ENCODE measurements around the gene FN1.
"Not testable (repeated sequence)": the region's sequence is repeated elsewhere in the genome, so short reads cannot be mapped to it uniquely, and the experiment has no call there.

FN1 gene

DNA sequence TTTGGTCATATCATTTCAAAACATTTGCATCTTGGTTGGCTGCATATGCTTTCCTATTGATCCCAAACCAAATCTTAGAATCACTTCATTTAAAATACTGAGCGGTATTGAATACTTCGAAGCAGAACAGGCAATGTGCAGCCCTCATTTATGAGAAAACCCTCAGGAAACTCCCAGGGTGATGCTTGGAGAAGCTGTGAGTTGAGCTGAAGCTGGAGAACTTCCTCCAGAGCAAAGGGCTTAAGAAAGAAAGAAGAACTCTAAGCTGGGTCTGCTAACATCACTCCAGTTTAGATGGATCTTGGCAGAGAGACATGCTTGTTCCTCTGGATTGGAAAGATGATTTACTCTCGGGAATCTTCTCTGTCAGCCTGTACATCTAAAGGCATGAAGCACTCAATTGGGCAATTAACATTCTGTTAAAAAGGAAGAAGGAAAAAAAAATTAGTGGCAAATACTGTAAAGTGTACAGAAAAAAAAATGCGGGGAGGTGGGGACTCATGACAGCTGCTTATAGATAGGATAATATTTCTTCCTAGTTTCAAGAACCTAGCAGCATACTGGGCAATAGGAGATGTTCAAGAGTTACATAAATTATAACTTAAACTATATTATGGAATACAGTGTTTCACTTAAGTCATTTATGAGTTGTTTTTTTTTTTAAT lies 74.5 kb downstream of the FN1 start:
- H3K27me3 ChIP-seq (ENCODE audit: control insufficient read depth in 2 of 2, insufficient read depth in 2 of 2, low read length in 2 of 2), result no peaks in the 10 kb centered on the region
- no peaks in the 10 kb centered on the region for H3K9me3 ChIP-seq (ENCODE audit: control insufficient read depth in 2 of 2, low read length in 2 of 2)
- H3K36me3 ChIP-seq (ENCODE audit: control insufficient read depth in 2 of 2, insufficient read depth in 2 of 2, low read length in 2 of 2), result peaks cover 11 to 22% of the 10 kb centered on the region in 2 donors
- H3K4me1 ChIP-seq (ENCODE audit: control insufficient read depth in 2 of 2, insufficient read depth in 2 of 2, low read length in 2 of 2), result no peaks in the 10 kb centered on the region
- no peak overlapping the region for H3K27ac ChIP-seq (ENCODE audit: low read depth in 2 of 2, low read length in 2 of 2)
- H3K9ac ChIP-seq (ENCODE audit: low read depth in 1 of 2, low read length in 2 of 2), result no peak overlapping the region
- no peak overlapping the region for H3K4me3 ChIP-seq (ENCODE audit: low read length in 2 of 2)

DNA sequence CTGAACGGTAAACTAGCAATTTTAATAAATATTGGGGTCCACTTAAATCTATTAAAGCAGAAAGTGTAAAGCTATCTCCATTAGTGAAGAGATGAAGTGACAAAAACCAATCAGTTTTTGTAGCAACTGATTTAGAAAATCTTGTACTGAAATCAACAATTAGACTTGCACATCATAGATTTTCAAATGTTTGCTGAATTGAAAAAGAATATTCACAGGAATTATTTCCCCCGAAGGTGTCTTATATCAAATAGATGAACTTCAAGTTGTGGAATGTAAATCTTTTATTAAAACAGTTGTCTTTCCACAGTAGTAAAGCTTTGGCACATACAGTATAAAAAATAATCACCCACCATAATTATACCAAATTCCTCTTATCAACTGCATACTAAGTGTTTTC lies 75.3 kb downstream of the FN1 start:
- Histone ChIP-seq H3K27ac (ENCODE audit: low read depth in 2 of 2, low read length in 2 of 2) (no peak overlapping the region), H3K9me3 (ENCODE audit: control insufficient read depth in 2 of 2, low read length in 2 of 2) (no peaks in the 10 kb centered on the region), H3K4me3 (ENCODE audit: low read length in 2 of 2) (no peak overlapping the region), H3K9ac (ENCODE audit: low read depth in 1 of 2, low read length in 2 of 2) (no peak overlapping the region), H3K4me1 (ENCODE audit: control insufficient read depth in 2 of 2, insufficient read depth in 2 of 2, low read length in 2 of 2) (no peaks in the 10 kb centered on the region), H3K36me3 (ENCODE audit: control insufficient read depth in 2 of 2, insufficient read depth in 2 of 2, low read length in 2 of 2) (peaks cover 11 to 22% of the 10 kb centered on the region in 2 donors), H3K27me3 (ENCODE audit: control insufficient read depth in 2 of 2, insufficient read depth in 2 of 2, low read length in 2 of 2) (no peaks in the 10 kb centered on the region)

- peaks cover 12 to 20% of the 10 kb centered on the region in 2 donors for H3K36me3 ChIP-seq (ENCODE audit: control insufficient read depth in 2 of 2, insufficient read depth in 2 of 2, low read length in 2 of 2)
- H3K9ac ChIP-seq (ENCODE audit: low read depth in 1 of 2, low read length in 2 of 2); H3K9me3 ChIP-seq (ENCODE audit: control insufficient read depth in 2 of 2, low read length in 2 of 2): not testable (repeated sequence)
These were observed 75.8 kb downstream of the FN1 start for GRCh38 chr2:215360059-215360458.

DNA sequence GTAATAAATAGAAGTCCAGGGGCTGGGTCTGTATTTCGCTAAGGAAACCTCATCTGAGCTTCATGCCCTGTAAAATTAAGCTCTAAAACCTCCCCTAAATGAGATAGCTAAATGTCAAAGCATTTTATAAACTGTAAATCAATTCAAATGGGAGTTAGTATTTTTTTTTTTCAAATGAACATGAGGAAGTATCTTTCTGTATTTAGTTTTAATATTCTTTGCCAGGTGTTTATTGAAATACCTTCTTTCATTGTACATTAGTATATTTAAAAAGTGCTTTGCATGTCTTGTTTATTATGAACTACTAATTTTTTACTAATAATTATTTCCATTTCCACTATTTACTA lies 76.3 kb downstream of the FN1 start:
- Histone ChIP-seq H3K4me1 (ENCODE audit: control insufficient read depth in 2 of 2, insufficient read depth in 2 of 2, low read length in 2 of 2) (no peaks in the 10 kb centered on the region), H3K4me3 (ENCODE audit: low read length in 2 of 2) (no peak overlapping the region), H3K9ac (ENCODE audit: low read depth in 1 of 2, low read length in 2 of 2) (no peak overlapping the region), H3K36me3 (ENCODE audit: control insufficient read depth in 2 of 2, insufficient read depth in 2 of 2, low read length in 2 of 2) (peaks cover 10 to 16% of the 10 kb centered on the region in 2 donors), H3K27ac (ENCODE audit: low read depth in 2 of 2, low read length in 2 of 2) (no peak overlapping the region), H3K9me3 (ENCODE audit: control insufficient read depth in 2 of 2, low read length in 2 of 2) (no peaks in the 10 kb centered on the region), H3K27me3 (ENCODE audit: control insufficient read depth in 2 of 2, insufficient read depth in 2 of 2, low read length in 2 of 2) (no peaks in the 10 kb centered on the region)

More at GRCh38 chr2:215360059-215360458, 75.8 kb downstream of the FN1 start:
- H3K4me3 ChIP-seq (ENCODE audit: low read length in 2 of 2); H3K27me3 ChIP-seq (ENCODE audit: control insufficient read depth in 2 of 2, insufficient read depth in 2 of 2, low read length in 2 of 2); H3K27ac ChIP-seq (ENCODE audit: low read depth in 2 of 2, low read length in 2 of 2); H3K4me1 ChIP-seq (ENCODE audit: control insufficient read depth in 2 of 2, insufficient read depth in 2 of 2, low read length in 2 of 2): not testable (repeated sequence)

DNA sequence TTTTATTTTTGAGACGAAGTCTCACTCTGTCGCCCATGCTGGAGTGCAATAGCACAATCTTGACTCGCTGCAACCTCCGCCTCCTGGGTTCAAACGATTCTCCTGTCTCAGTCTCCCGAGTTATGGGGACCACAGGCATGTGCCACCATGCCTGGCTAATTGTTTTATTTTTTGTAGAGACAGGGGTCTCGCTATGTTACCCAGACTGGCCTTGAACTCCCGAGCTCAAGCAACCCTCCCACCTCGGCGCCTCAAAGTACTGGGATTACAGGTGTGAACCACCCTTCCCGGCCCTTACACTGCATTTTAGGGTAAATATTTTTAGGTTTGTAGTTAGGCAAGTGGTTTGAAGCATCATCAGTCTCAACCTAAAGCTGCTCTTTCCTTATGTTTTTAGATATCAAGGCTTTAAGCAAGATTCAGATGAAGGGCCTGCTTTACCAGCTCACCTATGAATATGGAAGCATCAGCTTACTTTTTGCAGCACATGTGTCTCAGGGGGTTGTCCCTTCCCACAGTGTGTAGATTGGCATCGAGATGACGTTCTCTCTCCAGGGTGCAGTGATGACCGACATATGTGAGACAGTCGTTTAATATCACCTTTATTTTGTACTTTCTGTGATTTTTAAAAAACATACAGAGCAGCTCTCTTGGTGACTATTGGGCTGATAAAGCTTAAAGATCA lies 76.8 kb downstream of the FN1 start:
- Histone ChIP-seq H3K4me3 (ENCODE audit: low read length in 2 of 2) (no peak overlapping the region), H3K36me3 (ENCODE audit: control insufficient read depth in 2 of 2, insufficient read depth in 2 of 2, low read length in 2 of 2) (peaks cover 9 to 11% of the 10 kb centered on the region in 2 donors), H3K27ac (ENCODE audit: low read depth in 2 of 2, low read length in 2 of 2) (no peak overlapping the region), H3K9ac (ENCODE audit: low read depth in 1 of 2, low read length in 2 of 2) (no peak overlapping the region), H3K4me1 (ENCODE audit: control insufficient read depth in 2 of 2, insufficient read depth in 2 of 2, low read length in 2 of 2) (no peaks in the 10 kb centered on the region), H3K27me3 (ENCODE audit: control insufficient read depth in 2 of 2, insufficient read depth in 2 of 2, low read length in 2 of 2) (no peaks in the 10 kb centered on the region), H3K9me3 (ENCODE audit: control insufficient read depth in 2 of 2, low read length in 2 of 2) (no peaks in the 10 kb centered on the region)

DNA sequence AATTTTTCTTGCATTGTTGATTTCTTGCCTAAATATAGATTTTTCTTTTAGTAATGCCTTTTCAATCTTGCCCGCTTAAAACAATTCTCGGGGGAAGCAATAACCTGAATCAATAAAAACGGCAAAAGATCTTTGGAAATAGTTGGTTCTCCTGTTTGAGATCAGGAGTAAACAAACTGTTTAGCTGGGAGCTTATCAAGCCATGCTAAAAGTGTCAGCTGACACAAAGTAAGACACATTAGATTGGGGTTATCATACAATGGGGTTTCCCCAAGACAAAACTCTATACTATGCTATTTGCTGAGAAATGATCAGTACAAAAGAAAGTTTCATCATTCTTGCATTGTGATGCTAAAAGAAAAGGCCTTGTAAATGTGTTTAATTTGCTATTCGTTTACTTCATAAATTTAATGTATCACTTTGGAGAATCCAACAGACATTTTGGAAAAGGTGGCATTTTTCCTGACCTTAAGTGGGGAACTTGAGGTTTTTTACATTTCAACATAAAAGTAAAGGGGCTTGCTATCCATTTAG lies 77.5 kb downstream of the FN1 start:
- Histone ChIP-seq H3K27me3 (ENCODE audit: control insufficient read depth in 2 of 2, insufficient read depth in 2 of 2, low read length in 2 of 2) (no peaks in the 10 kb centered on the region), H3K36me3 (ENCODE audit: control insufficient read depth in 2 of 2, insufficient read depth in 2 of 2, low read length in 2 of 2) (peaks cover 8 to 9% of the 10 kb centered on the region in 2 donors), H3K27ac (ENCODE audit: low read depth in 2 of 2, low read length in 2 of 2) (no peak overlapping the region)

GRCh38 chr2:215357660-215358059 lies 78.2 kb downstream of the FN1 start:
- Histone ChIP-seq H3K9ac (ENCODE audit: low read depth in 1 of 2, low read length in 2 of 2) (no peak overlapping the region), H3K9me3 (ENCODE audit: control insufficient read depth in 2 of 2, low read length in 2 of 2) (no peaks in the 10 kb centered on the region), H3K4me1 (ENCODE audit: control insufficient read depth in 2 of 2, insufficient read depth in 2 of 2, low read length in 2 of 2) (no peaks in the 10 kb centered on the region), H3K36me3 (ENCODE audit: control insufficient read depth in 2 of 2, insufficient read depth in 2 of 2, low read length in 2 of 2) (peaks cover 7 to 8% of the 10 kb centered on the region in 2 donors), H3K27ac (ENCODE audit: low read depth in 2 of 2, low read length in 2 of 2) (no peak overlapping the region), H3K4me3 (ENCODE audit: low read length in 2 of 2) (no peak overlapping the region), H3K27me3 (ENCODE audit: control insufficient read depth in 2 of 2, insufficient read depth in 2 of 2, low read length in 2 of 2) (no peaks in the 10 kb centered on the region)

More for the DNA sequence above, 77.5 kb downstream of the FN1 start:
- Histone ChIP-seq H3K4me1 (ENCODE audit: control insufficient read depth in 2 of 2, insufficient read depth in 2 of 2, low read length in 2 of 2) (no peaks in the 10 kb centered on the region), H3K9ac (ENCODE audit: low read depth in 1 of 2, low read length in 2 of 2) (no peak overlapping the region), H3K9me3 (ENCODE audit: control insufficient read depth in 2 of 2, low read length in 2 of 2) (no peaks in the 10 kb centered on the region), H3K4me3 (ENCODE audit: low read length in 2 of 2) (no peak overlapping the region)

- Histone ChIP-seq H3K27me3 (ENCODE audit: control insufficient read depth in 2 of 2, insufficient read depth in 2 of 2, low read length in 2 of 2) (no peaks in the 10 kb centered on the region), H3K4me1 (ENCODE audit: control insufficient read depth in 2 of 2, insufficient read depth in 2 of 2, low read length in 2 of 2) (no peaks in the 10 kb centered on the region), H3K9me3 (ENCODE audit: control insufficient read depth in 2 of 2, low read length in 2 of 2) (no peaks in the 10 kb centered on the region), H3K36me3 (ENCODE audit: control insufficient read depth in 2 of 2, insufficient read depth in 2 of 2, low read length in 2 of 2) (peaks cover 3 to 5% of the 10 kb centered on the region in 2 donors), H3K27ac (ENCODE audit: low read depth in 2 of 2, low read length in 2 of 2) (no peak overlapping the region), H3K9ac (ENCODE audit: low read depth in 1 of 2, low read length in 2 of 2) (no peak overlapping the region), H3K4me3 (ENCODE audit: low read length in 2 of 2) (no peak overlapping the region)
These were observed 78.9 kb downstream of the FN1 start for GRCh38 chr2:215356948-215357461.

DNA sequence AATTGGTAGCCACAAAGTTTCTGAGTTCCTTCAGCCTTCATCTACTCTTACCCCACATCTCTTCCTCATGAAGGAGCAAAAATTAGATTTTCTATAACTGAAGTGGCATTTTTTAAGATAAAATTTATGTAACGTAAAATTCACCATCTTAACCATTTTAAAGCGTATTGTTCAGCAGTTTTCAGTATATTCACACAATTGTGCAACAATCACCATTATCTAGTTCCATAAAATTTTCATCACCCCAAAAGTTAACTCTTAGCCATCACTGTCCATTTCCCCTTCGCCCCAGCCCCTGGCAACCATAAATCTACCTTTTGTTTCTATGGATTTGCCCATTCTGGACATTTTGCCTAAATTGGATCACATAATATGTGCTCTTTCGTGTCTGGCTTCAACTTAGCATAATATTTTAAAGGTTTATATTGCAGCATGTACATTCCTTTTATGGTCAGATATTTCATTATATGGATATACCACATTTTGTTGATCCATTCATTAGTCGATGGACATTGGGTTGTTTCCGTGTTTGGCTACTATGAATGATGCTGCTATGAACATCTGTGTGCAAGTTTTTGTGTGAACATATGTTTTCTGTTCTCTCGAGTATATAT lies 79.4 kb downstream of the FN1 start:
- H3K9me3 ChIP-seq (ENCODE audit: control insufficient read depth in 2 of 2, low read length in 2 of 2), result no peaks in the 10 kb centered on the region
- peaks cover 3 to 5% of the 10 kb centered on the region in 2 donors for H3K36me3 ChIP-seq (ENCODE audit: control insufficient read depth in 2 of 2, insufficient read depth in 2 of 2, low read length in 2 of 2)
- H3K27ac ChIP-seq (ENCODE audit: low read depth in 2 of 2, low read length in 2 of 2), result no peak overlapping the region
- no peak overlapping the region for H3K4me3 ChIP-seq (ENCODE audit: low read length in 2 of 2)
- no peaks in the 10 kb centered on the region for H3K4me1 ChIP-seq (ENCODE audit: control insufficient read depth in 2 of 2, insufficient read depth in 2 of 2, low read length in 2 of 2)
- no peak overlapping the region for H3K9ac ChIP-seq (ENCODE audit: low read depth in 1 of 2, low read length in 2 of 2)
- no peaks in the 10 kb centered on the region for H3K27me3 ChIP-seq (ENCODE audit: control insufficient read depth in 2 of 2, insufficient read depth in 2 of 2, low read length in 2 of 2)

DNA sequence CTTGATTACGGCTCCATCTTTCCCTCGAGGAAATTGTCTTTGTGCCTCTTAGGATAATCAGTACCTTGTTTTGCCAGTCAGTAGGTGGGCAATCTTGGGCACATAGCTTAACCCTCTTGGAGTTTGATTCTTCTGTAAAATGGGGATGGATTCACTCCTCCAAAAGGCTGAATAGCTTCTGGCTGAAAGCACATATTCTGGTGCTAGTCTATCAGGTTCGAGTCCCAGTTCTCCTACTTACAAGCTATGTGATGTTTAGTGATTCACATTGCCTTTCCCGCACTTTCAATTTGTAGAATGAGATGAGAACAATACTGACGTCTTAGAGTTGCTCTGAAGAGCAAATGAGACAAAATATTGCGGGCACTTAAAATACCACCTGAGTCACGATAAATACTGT lies 80.1 kb downstream of the FN1 start:
- no peaks in the 10 kb centered on the region for H3K27me3 ChIP-seq (ENCODE audit: control insufficient read depth in 2 of 2, insufficient read depth in 2 of 2, low read length in 2 of 2)
- H3K9me3 ChIP-seq (ENCODE audit: control insufficient read depth in 2 of 2, low read length in 2 of 2), result no peaks in the 10 kb centered on the region
- no peaks in the 10 kb centered on the region for H3K4me1 ChIP-seq (ENCODE audit: control insufficient read depth in 2 of 2, insufficient read depth in 2 of 2, low read length in 2 of 2)
- H3K27ac ChIP-seq (ENCODE audit: low read depth in 2 of 2, low read length in 2 of 2), result no peak overlapping the region
- no peak overlapping the region for H3K9ac ChIP-seq (ENCODE audit: low read depth in 1 of 2, low read length in 2 of 2)
- H3K4me3 ChIP-seq (ENCODE audit: low read length in 2 of 2), result no peak overlapping the region
- peaks cover 3 to 5% of the 10 kb centered on the region in 2 donors for H3K36me3 ChIP-seq (ENCODE audit: control insufficient read depth in 2 of 2, insufficient read depth in 2 of 2, low read length in 2 of 2)
